CD14-positive monocyte (primary cell): Measurements from ENCODE around the gene ANKRD29. TPM values are rescaled to one million over a fixed set of nuclear protein-coding genes. Genes with fewer than 3 reads are reported as not detected.

Experiments used
- DNase-seq, 3 donors: peaks; one replicate each; pipeline ENCODE4 v3.0.0-alpha.2; 2011 to 2022
- H2AFZ ChIP-seq: 2 replicates; pipeline ENCODE4 v1.6.0; 2012; ENCODE audit warnings: mild to moderate bottlenecking, low read depth, low read length, inconsistent platforms; ENCODE audit not compliant: insufficient read depth, poor library complexity, severe bottlenecking
- H3K27ac ChIP-seq, 2 donors: 1 replicate in 1 of 2; 2 replicates in 1 of 2; pipeline ENCODE4 v1.5.1; 2012 to 2013; ENCODE audit warnings: low read length in 2 of 2, control low read depth in 1 of 2, inconsistent platforms in 1 of 2, low read depth in 1 of 2, mild to moderate bottlenecking in 1 of 2
- H3K27me3 ChIP-seq, 2 donors: one replicate each; pipeline versions ENCODE4 v1.6.0 to v1.6.1; 2011 to 2013; ENCODE audit warnings: low read length in 2 of 2; ENCODE audit not compliant: control insufficient read depth in 2 of 2, insufficient read depth in 2 of 2
- H3K36me3 ChIP-seq, 2 donors: replicated peaks in 1 of 2; 1 replicate in 1 of 2; 2 replicates in 1 of 2; pipeline versions ENCODE4 v1.5.1 to v1.6.1; 2012 to 2013; ENCODE audit warnings: low read length in 2 of 2, control low read depth in 1 of 2, inconsistent platforms in 1 of 2, mild to moderate bottlenecking in 1 of 2; ENCODE audit not compliant: insufficient read depth in 2 of 2, control insufficient read depth in 1 of 2
- H3K4me1 ChIP-seq, 2 donors: 1 replicate in 1 of 2; 2 replicates in 1 of 2; pipeline versions ENCODE4 v1.5.1 to v1.6.1; 2012 to 2013; ENCODE audit warnings: low read length in 2 of 2, control low read depth in 1 of 2, inconsistent platforms in 1 of 2, mild to moderate bottlenecking in 1 of 2, moderate library complexity in 1 of 2; ENCODE audit not compliant: insufficient read depth in 2 of 2, control insufficient read depth in 1 of 2
- H3K4me2 ChIP-seq: replicated peaks from 2 replicates; pipeline ENCODE3; 2012; ENCODE audit warnings: low read length, moderate library complexity, mild to moderate bottlenecking; ENCODE audit not compliant: poor library complexity, severe bottlenecking; ENCODE audit errors: extremely low read depth
- H3K4me3 ChIP-seq, 3 experiments: fragments of 200-600 bp in 1 of 3; sonication (generic) in 1 of 3; replicated peaks in 1 of 3; 1 replicate in 2 of 3; 2 replicates in 1 of 3; pipeline ENCODE4 v1.5.1; 2011 to 2013; ENCODE audit warnings: low read length in 3 of 3, mild to moderate bottlenecking in 3 of 3, control low read depth in 2 of 3, low read depth in 2 of 3, inconsistent platforms in 1 of 3, moderate library complexity in 1 of 3
- H3K79me2 ChIP-seq: 2 replicates; pipeline ENCODE4 v1.6.0; 2012; ENCODE audit warnings: mild to moderate bottlenecking, control low read depth, inconsistent platforms, low read length, moderate library complexity; ENCODE audit not compliant: insufficient read depth
- H3K9ac ChIP-seq: 2 replicates; pipeline ENCODE4 v1.6.0; 2017; ENCODE audit warnings: low read length, mild to moderate bottlenecking; ENCODE audit not compliant: insufficient read depth, poor library complexity, severe bottlenecking
- H3K9me3 ChIP-seq, 2 donors: replicated peaks in 1 of 2; 1 replicate in 1 of 2; 2 replicates in 1 of 2; pipeline versions ENCODE4 v1.5.1 to v1.6.1; 2012 to 2013; ENCODE audit warnings: low read length in 2 of 2, control low read depth in 1 of 2; ENCODE audit not compliant: control insufficient read depth in 1 of 2, insufficient read depth in 1 of 2
- H4K20me1 ChIP-seq: 2 replicates; pipeline ENCODE4 v1.6.0; 2012; ENCODE audit warnings: mild to moderate bottlenecking, low read length, control low read depth, moderate library complexity; ENCODE audit not compliant: insufficient read depth
- H3K27ac Mint-ChIP-seq, 7 donors: one replicate each; pipeline ENCODE4 v1.8.0; 2020; ENCODE audit warnings: mild to moderate bottlenecking in 7 of 7, mixed read lengths in 7 of 7, moderate library complexity in 6 of 7, inconsistent platforms in 2 of 7
- H3K27me3 Mint-ChIP-seq, 3 donors: one replicate each; pipeline ENCODE4 v1.8.0; 2021 to 2022; ENCODE audit warnings: low read depth in 3 of 3, mild to moderate bottlenecking in 3 of 3, mixed read lengths in 3 of 3, moderate library complexity in 3 of 3, inconsistent platforms in 1 of 3
- H3K36me3 Mint-ChIP-seq, 2 donors: one replicate each; pipeline ENCODE4 v1.8.0; 2020; ENCODE audit warnings: mixed read lengths in 2 of 2, inconsistent platforms in 1 of 2, mild to moderate bottlenecking in 1 of 2
- H3K4me1 Mint-ChIP-seq: one replicate; pipeline ENCODE4 v1.8.0; 2020; ENCODE audit warnings: mild to moderate bottlenecking, mixed read lengths
- H3K4me3 Mint-ChIP-seq, 2 donors: one replicate each; pipeline ENCODE4 v1.8.0; 2020; ENCODE audit warnings: mild to moderate bottlenecking in 2 of 2, mixed read lengths in 2 of 2, moderate library complexity in 1 of 2
- H3K9me3 Mint-ChIP-seq, 7 donors: one replicate each; pipeline ENCODE4 v1.8.0; 2020 to 2022; ENCODE audit warnings: mixed read lengths in 7 of 7, mild to moderate bottlenecking in 6 of 7, moderate library complexity in 6 of 7, inconsistent platforms in 2 of 7
- CTCF ChIP-seq: fragments of 200-600 bp; IDR thresholded peaks from one replicate; pipeline ENCODE4 v1.8.0; 2022; ENCODE audit warnings: antibody characterized with exemption, mild to moderate bottlenecking
- WGBS: methylation state at CpG from one replicate; pipeline ENCODE4 v1.1.5; 2013; ENCODE audit warnings: missing lambda C conversion rate; ENCODE audit not compliant: insufficient coverage; 5-methylcytosine and 5-hydroxymethylcytosine counted together
- intact Hi-C, 2 donors: fragments of 100-400 bp; cut with micrococcal nuclease; formaldehyde crosslinking; loops; one replicate each; pipeline versions ENCODE4 v1.15.0 to v1.15.1; 2023
- polyA plus RNA-seq, 3 donors: library from polyadenylated mRNA; depleted of rRNA in 1 of 3; unstranded in 2 of 3; stranded (reverse) in 1 of 3; fragments of 300-500 nt in 2 of 3; fragments of >200 nt in 1 of 3; fragmentation: Illumina TruSeq in 2 of 3; gene quantifications; 1 replicate in 2 of 3; 2 replicates in 1 of 3; pipeline ENCODE4 v1.2.3, GENCODE V29; 2012 to 2021

ANKRD29 gene
- polyA plus RNA-seq, 3 donors, result 0.03 to 0.11 TPM; not detected in 1

DNA sequence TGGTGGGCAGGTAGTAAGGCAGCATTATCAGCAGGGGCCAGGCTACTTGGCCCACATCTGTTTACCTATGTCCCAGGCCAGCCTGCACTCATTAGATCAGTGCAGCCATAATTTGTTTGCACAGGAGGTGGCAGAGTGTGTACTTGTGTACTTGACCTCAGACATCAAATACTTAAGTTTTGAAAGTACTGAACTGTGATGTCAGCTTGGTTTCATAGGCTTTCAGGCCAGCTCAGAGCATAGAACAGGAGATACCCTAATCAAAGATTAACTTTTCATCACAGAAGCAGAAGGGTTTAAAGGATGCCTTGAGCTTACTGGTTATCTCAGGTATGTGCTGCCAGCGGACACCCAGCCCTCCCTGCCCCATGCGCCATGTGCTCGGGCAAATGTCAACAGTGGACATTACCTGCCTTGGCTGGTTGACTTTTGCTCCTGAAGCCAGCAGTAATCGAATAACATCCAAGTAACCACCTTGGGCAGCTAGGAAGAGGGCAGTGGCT is 33.2 kb downstream of the ANKRD29 start:
- no peak overlapping the region for H3K4me2 ChIP-seq
- no peaks in the 10 kb centered on the region for H3K79me2 ChIP-seq
- 100% methylated on average over 4 of the region's 4 CpGs for WGBS
- no peaks in the 10 kb centered on the region for H3K4me1 Mint-ChIP-seq
- H3K36me3 Mint-ChIP-seq, result no peaks in the 10 kb centered on the region
- no peak for TF ChIP-seq CTCF
- H3K27me3 ChIP-seq, result no peaks in the 10 kb centered on the region
- no peaks in the 10 kb centered on the region for H4K20me1 ChIP-seq
- H3K27me3 Mint-ChIP-seq, result peaks cover 0 to 6% (median 0%) of the 10 kb centered on the region in 3 donors
- DNase-seq, result no peak
- H3K9ac ChIP-seq, result no peak overlapping the region
- H2AFZ ChIP-seq, result no peak overlapping the region
- no peak overlapping the region for H3K4me3 Mint-ChIP-seq
- H3K27ac Mint-ChIP-seq, result no peak overlapping the region
- H3K36me3 ChIP-seq, result no peaks in the 10 kb centered on the region
- no peaks in the 10 kb centered on the region for H3K9me3 Mint-ChIP-seq
- H3K4me1 ChIP-seq, result no peaks in the 10 kb centered on the region
- intact Hi-C loops, result loop anchor here in 1 of 2 donors (10.0 kb wide), 1 partner anchor 185 kb away; no protein-coding TSS in a partner anchor
- no peak overlapping the region for H3K4me3 ChIP-seq
- no peaks in the 10 kb centered on the region for H3K9me3 ChIP-seq
- no peak overlapping the region for H3K27ac ChIP-seq

GRCh38 chr18:23627970-23628369 is 34.7 kb downstream of the ANKRD29 start:
- no peak overlapping the region for H3K9ac ChIP-seq
- no peak overlapping the region for H2AFZ ChIP-seq
- DNase-seq, result no peak
- H3K4me1 ChIP-seq, result no peaks in the 10 kb centered on the region
- Mint-ChIP-seq H3K36me3 (no peaks in the 10 kb centered on the region), H3K9me3 (no peaks in the 10 kb centered on the region), H3K4me3 (no peak overlapping the region), H3K4me1 (no peaks in the 10 kb centered on the region), H3K27ac (no peak overlapping the region), H3K27me3 (peaks cover 0 to 4% (median 0%) of the 10 kb centered on the region in 3 donors)
- no peak for TF ChIP-seq CTCF
- H3K9me3 ChIP-seq, result no peaks in the 10 kb centered on the region
- no peaks in the 10 kb centered on the region for H3K27me3 ChIP-seq
- H3K4me2 ChIP-seq, result no peak overlapping the region
- H3K4me3 ChIP-seq, result no peak overlapping the region
- H3K27ac ChIP-seq, result no peak overlapping the region
- intact Hi-C loops, result loop anchor here in 1 of 2 donors (10.0 kb wide), 1 partner anchor 187 kb away; no protein-coding TSS in a partner anchor
- no peaks in the 10 kb centered on the region for H3K79me2 ChIP-seq
- no peaks in the 10 kb centered on the region for H4K20me1 ChIP-seq
- no peaks in the 10 kb centered on the region for H3K36me3 ChIP-seq
